SW480 (cell line): ENCODE results near the gene SERTAD4.
"Not testable (repeated sequence)": the region's sequence is repeated elsewhere in the genome, so short reads cannot be mapped to it uniquely, and the experiment has no call there.

ENCODE experiments used
- DNase-seq: peaks from one replicate; pipeline ENCODE4 v3.0.0-alpha.2; 2016; ENCODE audit warnings: low spot score

The SERTAD4 gene

GRCh38 chr1:210260096-210260495, 27.5 kb downstream of the SERTAD4 start:
- no peak for DNase-seq

GRCh38 chr1:210262167-210262896, 29.7 kb downstream of the SERTAD4 start:
- DNase-seq = no peak

DNA sequence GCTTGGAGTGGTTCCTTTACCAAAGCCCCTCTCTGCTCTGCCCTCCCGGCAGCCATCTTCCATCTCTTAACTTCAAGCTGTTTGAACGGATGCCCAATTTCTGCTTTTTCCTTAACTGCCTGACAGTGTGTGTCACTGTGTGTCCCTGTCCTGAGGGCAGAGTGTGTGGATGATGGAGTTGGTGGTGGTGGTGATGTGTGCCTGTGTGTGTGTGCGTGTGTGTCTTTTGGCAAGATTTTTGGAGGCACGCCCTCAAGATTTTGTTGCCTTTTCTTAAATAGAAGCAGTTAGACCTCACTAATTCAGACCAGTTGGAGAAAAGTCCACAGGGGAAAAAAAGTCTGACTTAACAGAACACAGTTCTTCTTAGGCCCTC, 30.3 kb downstream of the SERTAD4 start:
- DNase-seq = no peak

GRCh38 chr1:210263963-210264362, 31.4 kb downstream of the SERTAD4 start:
- no peak for DNase-seq

- peak; percentile 18 for DNase-seq
These were observed 32.1 kb downstream of the SERTAD4 start for GRCh38 chr1:210264496-210265380.

GRCh38 chr1:210265392-210265955, 32.9 kb downstream of the SERTAD4 start:
- not testable (repeated sequence) for DNase-seq

DNA sequence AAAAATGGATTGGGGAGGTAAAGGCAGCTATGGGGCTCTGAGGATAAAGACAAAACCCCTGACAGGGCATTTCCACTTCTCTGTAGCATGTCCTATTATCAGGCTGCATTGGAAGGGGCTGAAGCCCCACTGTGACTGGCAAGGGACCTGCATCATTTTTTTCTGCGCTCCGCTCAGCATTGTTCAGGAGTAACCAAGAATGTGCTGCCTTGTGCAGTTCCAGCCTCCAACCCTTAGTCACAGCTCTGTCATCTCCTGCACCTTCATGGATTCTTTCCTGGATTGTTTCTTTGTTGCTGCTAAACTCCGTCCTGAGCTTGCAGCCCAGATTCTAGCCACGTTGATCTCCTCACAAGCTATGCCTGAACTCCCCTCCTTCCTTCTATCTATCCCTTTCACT, 37.4 kb downstream of the SERTAD4 start:
- no peak for DNase-seq

DNA sequence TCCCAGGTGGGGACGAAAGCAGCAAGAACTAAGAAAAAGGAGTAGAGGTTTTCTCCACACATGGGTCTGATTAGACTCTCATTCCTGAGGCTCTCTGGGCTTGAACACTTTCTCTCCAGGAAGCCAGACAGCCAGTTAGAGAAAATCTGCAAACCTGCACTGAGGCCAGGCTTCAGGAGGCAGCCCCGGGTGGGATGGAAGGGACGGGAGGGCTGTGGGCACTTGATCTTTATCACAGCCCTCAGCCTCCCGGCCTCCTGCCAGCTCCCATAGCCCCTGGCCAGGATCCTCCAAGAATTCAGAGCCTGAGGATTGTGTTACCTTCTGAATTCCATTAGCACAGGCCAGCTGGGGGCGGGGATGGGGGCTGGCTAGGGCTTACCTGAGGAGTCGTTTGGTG, 40.1 kb downstream of the SERTAD4 start:
- no peak for DNase-seq

GRCh38 chr1:210280221-210280620, 47.6 kb downstream of the SERTAD4 start:
- DNase-seq = no peak

DNA sequence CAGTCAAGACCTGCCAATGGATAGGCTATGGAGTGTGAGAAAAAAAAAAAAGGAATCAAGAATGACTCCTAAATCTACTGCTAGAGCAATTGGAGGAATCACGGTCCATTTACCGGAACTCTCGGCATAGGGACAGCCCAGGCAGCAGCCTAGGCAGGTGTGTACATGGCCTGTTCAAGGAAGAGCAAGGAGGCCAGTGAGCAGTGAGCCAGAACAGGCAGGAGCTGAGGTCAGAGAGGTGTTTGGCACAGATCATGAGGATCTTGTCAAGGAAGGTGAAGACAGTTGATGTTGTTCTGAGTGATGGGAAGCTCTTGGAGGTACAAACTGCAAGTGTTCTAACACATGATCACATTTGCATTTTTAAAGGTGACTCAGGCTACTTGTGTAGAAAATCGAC, 55.5 kb downstream of the SERTAD4 start:
- DNase-seq = no peak

DNA sequence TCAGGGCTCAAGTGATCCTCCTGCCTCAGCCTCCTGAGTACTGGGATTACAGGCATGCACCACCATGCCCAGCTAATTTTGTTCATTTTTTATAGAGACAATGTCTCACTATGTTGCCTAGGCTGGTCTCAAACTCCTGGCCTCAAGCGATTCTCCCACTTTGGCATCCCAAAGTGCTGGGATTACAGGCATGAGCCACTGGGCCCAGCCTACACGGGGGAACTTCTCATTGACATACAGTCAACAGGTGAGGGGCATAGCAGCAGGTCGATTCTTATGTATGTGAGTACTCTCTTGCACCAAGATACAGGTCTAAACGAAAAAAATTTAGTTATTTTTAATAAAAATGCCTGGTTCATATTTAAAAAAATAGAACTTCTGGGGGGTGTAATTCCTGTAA, 56.7 kb downstream of the SERTAD4 start:
- no peak for DNase-seq

DNA sequence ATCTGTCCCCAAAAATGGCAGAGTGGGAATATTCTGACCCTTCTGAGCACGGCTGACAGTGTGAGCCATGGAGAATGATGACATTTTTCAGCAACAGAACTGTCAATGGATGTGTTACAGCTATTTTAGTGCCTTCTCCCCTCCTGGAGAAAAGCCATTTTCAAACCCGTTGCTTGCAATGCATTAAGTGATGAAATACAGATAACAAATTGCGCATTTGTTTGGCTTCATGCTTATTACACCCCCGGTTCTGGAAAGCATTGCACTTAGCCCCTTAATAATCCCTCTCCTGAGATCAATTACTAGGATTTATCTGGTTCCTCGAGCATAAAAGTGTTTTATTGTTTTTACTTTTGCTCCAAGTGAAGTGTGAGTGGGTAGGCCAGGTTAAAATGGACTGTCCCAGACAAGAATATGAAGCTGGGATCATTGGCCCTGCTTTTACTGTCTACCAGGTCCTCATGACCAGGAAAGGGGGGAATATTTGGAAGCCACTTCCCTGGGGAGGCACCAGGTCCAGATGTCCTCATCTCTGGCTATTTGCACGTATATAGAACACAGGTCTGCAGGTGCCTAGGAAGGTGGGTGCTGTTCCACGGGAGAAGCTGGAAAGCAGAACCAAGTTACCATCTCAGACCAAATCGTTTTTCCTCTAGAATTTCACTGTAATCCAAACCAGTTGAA, 58.6 kb downstream of the SERTAD4 start:
- no peak for DNase-seq

- DNase-seq = no peak
These were observed 59.2 kb downstream of the SERTAD4 start for GRCh38 chr1:210291786-210292230.

DNA sequence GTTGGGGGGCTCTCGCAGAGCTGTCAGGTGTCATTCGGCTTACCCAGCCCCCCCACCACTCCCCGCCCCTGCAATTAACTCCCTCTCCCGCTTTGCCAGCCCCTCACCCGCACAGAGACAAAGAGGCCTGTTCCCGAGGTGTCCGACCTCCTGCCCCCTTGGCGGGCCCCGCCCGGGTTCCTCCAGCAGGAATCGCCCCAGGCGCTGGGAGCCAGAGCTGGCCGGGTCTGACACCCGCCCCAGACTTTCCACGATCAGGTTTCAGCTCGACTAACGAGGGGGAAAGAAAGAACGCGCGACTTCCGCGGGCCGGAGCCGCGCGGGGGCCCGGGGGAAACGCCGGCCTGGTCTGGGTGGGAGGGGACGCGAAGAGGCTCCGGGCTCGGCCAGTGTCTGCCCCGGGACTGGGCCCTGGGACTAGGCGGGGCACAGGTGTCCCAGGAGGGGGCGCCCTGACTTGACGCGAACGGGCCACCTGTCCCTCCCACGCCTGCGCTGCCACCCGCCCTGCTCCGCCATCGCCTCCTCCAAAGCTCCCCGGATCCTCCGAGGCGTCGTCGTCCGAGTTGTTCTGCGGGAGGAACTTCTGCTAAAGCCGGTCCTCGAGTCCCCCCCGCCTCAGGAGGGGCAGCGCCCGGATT, 59.8 kb downstream of the SERTAD4 start:
- DNase-seq = peak; percentile 54

- DNase-seq = no peak
These were observed 60.6 kb downstream of the SERTAD4 start for GRCh38 chr1:210293171-210293607.

- DNase-seq = peak; percentile 16
These were observed 62.6 kb downstream of the SERTAD4 start for GRCh38 chr1:210294999-210295745.
